ENCODE measurements around the gene KLHDC7A.

DNA sequence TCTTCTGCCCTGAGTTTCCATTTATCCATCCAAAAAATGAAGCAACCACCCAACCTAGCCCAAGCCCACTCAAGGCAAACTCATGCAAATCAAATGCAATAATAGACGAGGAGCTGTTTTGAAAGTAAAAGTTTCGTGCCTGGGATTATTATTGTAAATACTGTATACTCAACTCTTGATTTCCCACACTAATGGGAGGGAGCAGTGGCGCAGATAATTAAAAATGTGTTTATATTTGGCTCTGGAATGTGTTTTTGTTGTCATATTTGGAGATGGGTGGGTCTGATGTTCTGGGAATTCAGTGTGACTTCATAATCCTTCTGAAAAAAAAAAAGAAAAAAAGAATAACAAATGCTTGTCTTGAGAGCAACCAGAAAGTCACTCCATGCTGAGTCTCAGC is 52.5 kb downstream of the KLHDC7A start:
- TF ChIP-seq POLR2A (IDR thresholded peaks at IDR 0.05) (no peak), CTCF (IDR thresholded peaks at IDR 0.05) (no peak)

Data from right lobe of liver (tissue), 4 donors.